Neural cell (in vitro differentiated cells): ENCODE measurements around the gene VKORC1. TPM values are rescaled to one million over a fixed set of nuclear protein-coding genes. Genes with fewer than 3 reads are reported as not detected.
A peak's percentile ranks its signal among the peaks of the same experiment; 100 is the strongest.

Source experiments
- H2AFZ ChIP-seq: fragments of 200-600, 300-800 bp; sonication (generic), shearing (Covaris generic); 2 replicates; pipeline ENCODE4 v1.6.0; 2014; ENCODE audit warnings: low read depth, mild to moderate bottlenecking, antibody characterized with exemption, low read length, moderate library complexity
- H3F3A ChIP-seq: fragments of 200-600 bp; shearing (Covaris generic); 2 replicates; pipeline ENCODE4 v1.6.1; 2016; ENCODE audit warnings: mild to moderate bottlenecking, moderate library complexity, mixed read lengths, antibody characterized with exemption, low read length; ENCODE audit not compliant: insufficient read depth, poor library complexity, severe bottlenecking
- H3K27ac ChIP-seq: fragments of 200-600, 300-800 bp; sonication (generic), shearing (Covaris generic); 2 replicates; pipeline ENCODE4 v1.5.1; 2014; ENCODE audit warnings: mild to moderate bottlenecking, low read length, moderate library complexity
- H3K27me3 ChIP-seq: fragments of 300-800, 200-600 bp; sonication (generic), shearing (Covaris generic); 2 replicates; pipeline ENCODE4 v1.6.0; 2014; ENCODE audit warnings: mild to moderate bottlenecking, low read depth, low read length, moderate library complexity; ENCODE audit not compliant: insufficient read depth
- H3K36me3 ChIP-seq: fragments of 300-800, 200-600 bp; sonication (generic), shearing (Covaris generic); 2 replicates; pipeline ENCODE4 v1.5.1; 2014; ENCODE audit warnings: mild to moderate bottlenecking, antibody characterized with exemption, low read length, moderate library complexity; ENCODE audit not compliant: insufficient read depth
- H3K4me2 ChIP-seq: fragments of 300-800, 200-600 bp; sonication (generic), shearing (Covaris generic); 2 replicates; pipeline ENCODE4 v1.6.0; 2014; ENCODE audit warnings: mild to moderate bottlenecking, low read length
- H3K4me3 ChIP-seq: fragments of 300-800, 200-600 bp; sonication (generic), shearing (Covaris generic); 2 replicates; pipeline ENCODE4 v1.5.1; 2014; ENCODE audit warnings: mild to moderate bottlenecking, low read length, moderate library complexity
- H3K79me2 ChIP-seq: fragments of 200-600 bp; shearing (Covaris generic); replicated peaks from 2 replicates; pipeline ENCODE4 v1.6.0; 2014; ENCODE audit warnings: mild to moderate bottlenecking, low read length, moderate library complexity; ENCODE audit not compliant: insufficient read depth
- H3K9ac ChIP-seq: fragments of 300-800, 200-600 bp; sonication (generic), shearing (Covaris generic); 2 replicates; pipeline ENCODE4 v1.6.1; 2016; ENCODE audit warnings: mild to moderate bottlenecking, low read length, mixed read lengths
- H3K9me2 ChIP-seq: fragments of 200-600 bp; shearing (Covaris generic); 2 replicates; pipeline ENCODE4 v1.6.1; 2016; ENCODE audit warnings: mild to moderate bottlenecking, low read length, mixed read lengths; ENCODE audit not compliant: insufficient read depth
- H3K9me3 ChIP-seq: fragments of 200-600, 300-800 bp; sonication (generic), shearing (Covaris generic); 2 replicates; pipeline ENCODE4 v1.6.1; 2016; ENCODE audit warnings: mild to moderate bottlenecking, mixed run types, low read length, moderate library complexity, mixed read lengths
- H4K20me1 ChIP-seq: fragments of 200-600 bp; shearing (Covaris generic); 2 replicates; pipeline ENCODE4 v1.6.1; 2016; ENCODE audit warnings: mild to moderate bottlenecking, mixed run types; ENCODE audit not compliant: insufficient read depth
- CTCF ChIP-seq: fragments of 450-650 bp; IDR thresholded peaks from 2 replicates; pipeline ENCODE4 v1.5.1; 2014; ENCODE audit warnings: antibody characterized with exemption, mild to moderate bottlenecking, moderate library complexity; ENCODE audit not compliant: poor library complexity, severe bottlenecking
- EP300 ChIP-seq: fragments of 450-650 bp; conservative IDR thresholded peaks from 2 replicates; pipeline ENCODE4 v1.6.1; 2014; ENCODE audit warnings: antibody characterized with exemption, mild to moderate bottlenecking, moderate library complexity; ENCODE audit not compliant: poor library complexity, severe bottlenecking
- EZH2 ChIP-seq: fragments of 200-600, 300-800 bp; shearing (Covaris generic), sonication (generic); IDR thresholded peaks from 2 replicates; pipeline ENCODE4 v1.6.1; 2014; ENCODE audit warnings: antibody characterized with exemption, low read length, borderline replicate concordance, mild to moderate bottlenecking; ENCODE audit not compliant: insufficient read depth, poor library complexity, severe bottlenecking
- MXI1 ChIP-seq: fragments of 450-650 bp; conservative IDR thresholded peaks from 2 replicates; pipeline ENCODE4 v1.6.1; 2014; ENCODE audit warnings: antibody characterized with exemption, mild to moderate bottlenecking; ENCODE audit not compliant: poor library complexity, severe bottlenecking
- POLR2AphosphoS5 ChIP-seq: IDR thresholded peaks from 2 replicates; pipeline ENCODE4 v1.6.1; 2012
- RAD21 ChIP-seq: fragments of 450-650 bp; conservative IDR thresholded peaks from 2 replicates; pipeline ENCODE4 v1.6.1; 2014; ENCODE audit warnings: antibody characterized with exemption, mild to moderate bottlenecking, moderate library complexity
- SMC3 ChIP-seq: fragments of 450-650 bp; conservative IDR thresholded peaks from 2 replicates; pipeline ENCODE4 v1.6.1; 2014; ENCODE audit warnings: antibody characterized with exemption, mild to moderate bottlenecking, moderate library complexity; ENCODE audit not compliant: poor library complexity
- TAF1 ChIP-seq: IDR thresholded peaks from 2 replicates; pipeline ENCODE4 v1.6.1; 2012; ENCODE audit warnings: low read depth
- polyA plus RNA-seq: library from polyadenylated mRNA; depleted of rRNA; stranded (reverse); fragments of >200 nt; gene quantifications from 2 replicates; pipeline ENCODE4 v1.2.3, GENCODE V29; 2014
- TF ChIP-seq, protein P1 (sequence below): IDR thresholded peaks from 2 replicates; pipeline ENCODE4 v1.6.1; 2012; ENCODE audit warnings: borderline replicate concordance

Gene VKORC1
- polyA plus RNA-seq, 1 donor from 2014 or later = 105 TPM

- H3K9ac ChIP-seq = peak within 1 kb of the TSS; percentile 96
- peaks cover 6% of the 10 kb centered on the region for H3K36me3 ChIP-seq
- TF ChIP-seq SMC3 (peak; percentile 48), EZH2 (no peak), POLR2AphosphoS5 (peak; percentile 93), TAF1 (peak; percentile 59), RAD21 (peak; percentile 48), EP300 (peak; percentile 70), CTCF (peak; percentile 42), MXI1 (peak; percentile 78)
- TF ChIP-seq, protein P1, sequence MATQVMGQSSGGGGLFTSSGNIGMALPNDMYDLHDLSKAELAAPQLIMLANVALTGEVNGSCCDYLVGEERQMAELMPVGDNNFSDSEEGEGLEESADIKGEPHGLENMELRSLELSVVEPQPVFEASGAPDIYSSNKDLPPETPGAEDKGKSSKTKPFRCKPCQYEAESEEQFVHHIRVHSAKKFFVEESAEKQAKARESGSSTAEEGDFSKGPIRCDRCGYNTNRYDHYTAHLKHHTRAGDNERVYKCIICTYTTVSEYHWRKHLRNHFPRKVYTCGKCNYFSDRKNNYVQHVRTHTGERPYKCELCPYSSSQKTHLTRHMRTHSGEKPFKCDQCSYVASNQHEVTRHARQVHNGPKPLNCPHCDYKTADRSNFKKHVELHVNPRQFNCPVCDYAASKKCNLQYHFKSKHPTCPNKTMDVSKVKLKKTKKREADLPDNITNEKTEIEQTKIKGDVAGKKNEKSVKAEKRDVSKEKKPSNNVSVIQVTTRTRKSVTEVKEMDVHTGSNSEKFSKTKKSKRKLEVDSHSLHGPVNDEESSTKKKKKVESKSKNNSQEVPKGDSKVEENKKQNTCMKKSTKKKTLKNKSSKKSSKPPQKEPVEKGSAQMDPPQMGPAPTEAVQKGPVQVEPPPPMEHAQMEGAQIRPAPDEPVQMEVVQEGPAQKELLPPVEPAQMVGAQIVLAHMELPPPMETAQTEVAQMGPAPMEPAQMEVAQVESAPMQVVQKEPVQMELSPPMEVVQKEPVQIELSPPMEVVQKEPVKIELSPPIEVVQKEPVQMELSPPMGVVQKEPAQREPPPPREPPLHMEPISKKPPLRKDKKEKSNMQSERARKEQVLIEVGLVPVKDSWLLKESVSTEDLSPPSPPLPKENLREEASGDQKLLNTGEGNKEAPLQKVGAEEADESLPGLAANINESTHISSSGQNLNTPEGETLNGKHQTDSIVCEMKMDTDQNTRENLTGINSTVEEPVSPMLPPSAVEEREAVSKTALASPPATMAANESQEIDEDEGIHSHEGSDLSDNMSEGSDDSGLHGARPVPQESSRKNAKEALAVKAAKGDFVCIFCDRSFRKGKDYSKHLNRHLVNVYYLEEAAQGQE = peak; percentile 88
- no peaks in the 10 kb centered on the region for H3K9me3 ChIP-seq
- no peaks in the 10 kb centered on the region for H3F3A ChIP-seq
- H3K27ac ChIP-seq = peak within 1 kb of the TSS; percentile 95
- peak within 1 kb of the TSS; percentile 77 for H3K4me3 ChIP-seq
- H2AFZ ChIP-seq = peak within 1 kb of the TSS; percentile 87
- H4K20me1 ChIP-seq = no peaks in the 10 kb centered on the region
- no peaks in the 10 kb centered on the region for H3K9me2 ChIP-seq
- H3K27me3 ChIP-seq = no peaks in the 10 kb centered on the region
- peaks cover 46% of the 10 kb centered on the region for H3K79me2 ChIP-seq
- H3K4me2 ChIP-seq = peak within 1 kb of the TSS; percentile 97
Observed at GRCh38 chr16:31073970-31074813, 20.4 kb downstream of the VKORC1 start, which contains the start of the genes ZNF646 and ZNF668. TSS of gene ZNF646 (plus strand) at chr16:31074422. CDS start at chr16:31076325, 1,903 bp downstream. TSS of gene ZNF668 (minus strand) at chr16:31074240. CDS start at chr16:31064459, 9,781 bp downstream.

DNA sequence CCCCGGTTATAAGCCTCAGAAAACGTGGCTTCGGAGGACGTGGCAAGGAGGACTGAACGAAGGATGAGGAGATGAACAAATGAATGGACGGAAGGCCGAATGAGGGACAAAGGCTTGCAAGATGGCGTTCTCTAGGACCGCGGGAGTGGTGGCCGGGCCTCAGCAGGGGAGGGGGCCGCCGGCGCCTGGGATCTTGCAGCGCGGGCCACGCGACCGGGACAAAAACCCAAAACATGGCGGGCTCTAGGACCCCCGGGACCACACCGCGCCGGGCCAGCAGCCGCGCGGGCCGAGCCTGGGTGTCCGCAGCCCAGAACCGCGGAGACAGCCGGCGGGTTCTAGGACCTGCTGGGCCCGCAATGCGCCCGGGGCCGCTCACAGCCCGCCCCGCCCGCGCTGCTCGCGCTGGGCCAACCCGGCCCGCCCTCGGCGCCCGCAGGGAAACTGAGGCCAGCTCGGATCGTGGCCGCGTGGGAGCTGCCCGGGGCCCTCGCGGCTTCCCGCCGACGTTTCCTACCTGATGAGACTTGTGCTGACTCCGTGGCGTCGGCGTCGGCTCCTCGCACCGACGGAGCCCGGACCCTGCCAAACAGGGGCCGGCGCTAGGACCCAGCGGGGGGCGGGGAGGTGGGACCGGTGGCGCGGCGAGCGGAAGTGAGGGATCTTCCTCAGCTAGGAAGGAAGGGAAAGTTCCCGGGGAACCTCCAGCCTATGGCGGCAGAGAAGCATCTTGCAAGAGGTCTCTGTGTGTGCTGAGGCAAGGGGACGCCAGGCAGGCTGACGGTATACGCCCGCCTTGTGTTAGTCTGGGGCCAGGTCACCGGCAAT, 21.2 kb downstream of the VKORC1 start:
- Histone ChIP-seq H3K9me2 (no peaks in the 10 kb centered on the region), H3K27ac (peak overlapping the region; percentile 95), H3K4me3 (peak overlapping the region; percentile 77), H4K20me1 (no peaks in the 10 kb centered on the region), H3K36me3 (no peaks in the 10 kb centered on the region), H3K27me3 (no peaks in the 10 kb centered on the region), H3K9ac (peak overlapping the region; percentile 96), H3K9me3 (no peaks in the 10 kb centered on the region), H3K79me2 (peaks cover 52% of the 10 kb centered on the region), H3K4me2 (no peak overlapping the region), H2AFZ (peak overlapping the region; percentile 87), H3F3A (no peaks in the 10 kb centered on the region)
- TF ChIP-seq TAF1 (peak; percentile 76), CTCF (peak; percentile 16), RAD21 (no peak), SMC3 (no peak), EP300 (peak; percentile 43), MXI1 (peak; percentile 36), EZH2 (no peak), POLR2AphosphoS5 (peak; percentile 84)
- TF ChIP-seq, protein P1 = no peak
